Endothelial cell (in vitro differentiated cells): ENCODE measurements around the gene NCAM1. TPM values are rescaled to one million over a fixed set of nuclear protein-coding genes. Genes with fewer than 3 reads are reported as not detected.

ENCODE experiments used
- DNase-seq: peaks from one replicate; pipeline ENCODE4 v3.0.0; 2021; ENCODE audit warnings: low spot score
- H3K27ac Mint-ChIP-seq: one replicate; pipeline ENCODE4 v1.8.0; 2021; ENCODE audit warnings: mixed read lengths, inconsistent platforms; ENCODE audit not compliant: unreplicated experiment
- H3K27me3 Mint-ChIP-seq: one replicate; pipeline ENCODE4 v1.8.0; 2021; ENCODE audit warnings: mild to moderate bottlenecking, moderate library complexity, mixed read lengths, inconsistent platforms; ENCODE audit not compliant: unreplicated experiment
- H3K36me3 Mint-ChIP-seq: one replicate; pipeline ENCODE4 v1.8.0; 2021; ENCODE audit warnings: mild to moderate bottlenecking, low read depth, mixed read lengths, inconsistent platforms; ENCODE audit not compliant: unreplicated experiment
- H3K4me1 Mint-ChIP-seq: one replicate; pipeline ENCODE4 v1.8.0; 2021; ENCODE audit warnings: mild to moderate bottlenecking, mixed read lengths, inconsistent platforms; ENCODE audit not compliant: unreplicated experiment
- H3K4me3 Mint-ChIP-seq: one replicate; pipeline ENCODE4 v1.8.0; 2021; ENCODE audit warnings: mild to moderate bottlenecking, mixed read lengths, inconsistent platforms; ENCODE audit not compliant: unreplicated experiment
- H3K9me3 Mint-ChIP-seq: one replicate; pipeline ENCODE4 v1.8.0; 2021; ENCODE audit warnings: mixed read lengths, inconsistent platforms; ENCODE audit not compliant: unreplicated experiment
- CTCF ChIP-seq: fragments of 200-600 bp; sonication (generic); IDR thresholded peaks from one replicate; pipeline ENCODE4 v1.5.0; 2021; ENCODE audit warnings: antibody characterized with exemption; ENCODE audit not compliant: unreplicated experiment
- total RNA-seq: library from RNA; stranded (reverse); fragmentation: NEBNext Ultra II Directional; extraction: Animal tissue kit (Norgen Biotek cat#: 25700); gene quantifications from one replicate; pipeline ENCODE4 v1.2.1, GENCODE V29; 2021; ENCODE audit not compliant: unreplicated experiment

Gene NCAM1
- total RNA-seq, 1 donor from 2014 or later = 21.9 TPM

- Mint-ChIP-seq H3K36me3 (no peaks in the 10 kb centered on the region), H3K27ac (no peak overlapping the region), H3K27me3 (peaks cover 1% of the 10 kb centered on the region), H3K4me3 (no peak overlapping the region), H3K4me1 (peaks cover 8% of the 10 kb centered on the region), H3K9me3 (no peaks in the 10 kb centered on the region)
- TF ChIP-seq CTCF = no peak
- no peak for DNase-seq
These were observed 157.9 kb downstream of the NCAM1 start for GRCh38 chr11:113119074-113119473.

- peaks cover 1% of the 10 kb centered on the region for H3K27me3 Mint-ChIP-seq
- H3K36me3 Mint-ChIP-seq = no peaks in the 10 kb centered on the region
- H3K4me1 Mint-ChIP-seq = peaks cover 8% of the 10 kb centered on the region
- no peaks in the 10 kb centered on the region for H3K9me3 Mint-ChIP-seq
- H3K27ac Mint-ChIP-seq = no peak overlapping the region
- DNase-seq = no peak
- no peak for TF ChIP-seq CTCF
- H3K4me3 Mint-ChIP-seq = no peak overlapping the region
These were observed 158.9 kb downstream of the NCAM1 start for GRCh38 chr11:113119966-113120736.

- Mint-ChIP-seq H3K27me3 (peaks cover 1% of the 10 kb centered on the region), H3K9me3 (no peaks in the 10 kb centered on the region), H3K4me1 (peaks cover 11% of the 10 kb centered on the region), H3K27ac (no peak overlapping the region), H3K4me3 (no peak overlapping the region), H3K36me3 (no peaks in the 10 kb centered on the region)
- no peak for DNase-seq
- TF ChIP-seq CTCF = no peak
These were observed 160.5 kb downstream of the NCAM1 start for GRCh38 chr11:113121746-113122145.

GRCh38 chr11:113124006-113124405, 162.8 kb downstream of the NCAM1 start:
- no peaks in the 10 kb centered on the region for H3K36me3 Mint-ChIP-seq
- no peak for TF ChIP-seq CTCF
- H3K9me3 Mint-ChIP-seq = no peaks in the 10 kb centered on the region
- H3K4me1 Mint-ChIP-seq = peaks cover 8% of the 10 kb centered on the region
- no peak overlapping the region for H3K4me3 Mint-ChIP-seq
- peaks cover 1% of the 10 kb centered on the region for H3K27me3 Mint-ChIP-seq
- no peak overlapping the region for H3K27ac Mint-ChIP-seq
- DNase-seq = no peak

- no peaks in the 10 kb centered on the region for H3K27me3 Mint-ChIP-seq
- no peak for TF ChIP-seq CTCF
- H3K4me3 Mint-ChIP-seq = no peak overlapping the region
- no peaks in the 10 kb centered on the region for H3K36me3 Mint-ChIP-seq
- no peaks in the 10 kb centered on the region for H3K9me3 Mint-ChIP-seq
- DNase-seq = no peak
- peaks cover 5% of the 10 kb centered on the region for H3K4me1 Mint-ChIP-seq
- H3K27ac Mint-ChIP-seq = no peak overlapping the region
These were observed 163.4 kb downstream of the NCAM1 start for GRCh38 chr11:113124578-113124977.
